ENCODE results near the gene AGBL2. TPM values are rescaled to one million over a fixed set of nuclear protein-coding genes. Genes with fewer than 3 reads are reported as not detected.

The AGBL2 gene
- polyA plus RNA-seq, 1 experiment: 2.2 TPM

DNA sequence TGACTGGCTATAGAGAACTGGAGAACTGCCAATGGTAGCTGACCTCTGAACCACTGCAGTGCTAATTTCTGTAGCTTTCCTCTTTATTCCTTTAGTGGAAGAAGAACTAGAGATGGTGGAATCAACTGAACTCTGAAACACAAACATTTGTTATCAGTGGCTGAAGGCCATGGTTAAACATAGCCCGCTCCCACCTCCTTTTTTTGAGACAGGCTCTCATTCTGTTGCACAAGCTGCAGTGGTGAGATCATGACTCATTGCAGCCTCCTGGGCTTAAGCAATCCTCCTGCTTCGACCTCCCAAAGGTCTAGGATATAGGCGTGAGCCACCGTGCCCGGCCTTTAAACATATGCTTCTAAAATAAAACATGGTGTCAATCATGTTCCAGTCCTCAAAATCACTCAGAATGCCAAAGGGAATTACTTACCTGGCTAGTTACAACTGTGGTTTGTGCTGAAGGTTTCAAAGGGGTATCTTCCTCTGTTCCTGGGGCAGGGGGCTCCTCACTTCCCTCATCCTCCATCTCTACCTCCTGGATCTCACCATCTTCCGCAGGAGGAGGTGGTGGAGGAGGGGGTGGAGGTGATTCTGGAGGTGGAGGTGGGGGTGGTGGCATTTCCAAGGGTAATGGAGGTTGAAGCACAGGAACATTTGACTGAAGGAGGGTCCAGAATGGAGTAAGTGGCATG, 9.0 kb upstream of the AGBL2 start:
- DNase-seq (ENCODE audit: low read depth, low spot score): peak; percentile 59
- TF ChIP-seq, protein P1, sequence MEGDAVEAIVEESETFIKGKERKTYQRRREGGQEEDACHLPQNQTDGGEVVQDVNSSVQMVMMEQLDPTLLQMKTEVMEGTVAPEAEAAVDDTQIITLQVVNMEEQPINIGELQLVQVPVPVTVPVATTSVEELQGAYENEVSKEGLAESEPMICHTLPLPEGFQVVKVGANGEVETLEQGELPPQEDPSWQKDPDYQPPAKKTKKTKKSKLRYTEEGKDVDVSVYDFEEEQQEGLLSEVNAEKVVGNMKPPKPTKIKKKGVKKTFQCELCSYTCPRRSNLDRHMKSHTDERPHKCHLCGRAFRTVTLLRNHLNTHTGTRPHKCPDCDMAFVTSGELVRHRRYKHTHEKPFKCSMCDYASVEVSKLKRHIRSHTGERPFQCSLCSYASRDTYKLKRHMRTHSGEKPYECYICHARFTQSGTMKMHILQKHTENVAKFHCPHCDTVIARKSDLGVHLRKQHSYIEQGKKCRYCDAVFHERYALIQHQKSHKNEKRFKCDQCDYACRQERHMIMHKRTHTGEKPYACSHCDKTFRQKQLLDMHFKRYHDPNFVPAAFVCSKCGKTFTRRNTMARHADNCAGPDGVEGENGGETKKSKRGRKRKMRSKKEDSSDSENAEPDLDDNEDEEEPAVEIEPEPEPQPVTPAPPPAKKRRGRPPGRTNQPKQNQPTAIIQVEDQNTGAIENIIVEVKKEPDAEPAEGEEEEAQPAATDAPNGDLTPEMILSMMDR (IDR thresholded peaks at IDR 0.05; ENCODE audit: low read depth, low read length): no peak
- ChIA-PET POLR2A (interaction anchor here (0.7 to 1.0 kb wide), 3 partner anchors 9 to 146 kb away, joined by 3 to 6 read pairs (median 5); partner anchors contain the start of genes AGBL2 and NUP160), CTCF (interaction anchor here (0.9 kb wide), 1 partner anchor 103 kb away, joined by 3 read pairs; no protein-coding TSS in a partner anchor)
- Histone ChIP-seq H3K9me3 (ENCODE audit: control insufficient read depth, insufficient read depth, low read length) (no peaks in the 10 kb centered on the region), H3K27ac (ENCODE audit: low read depth, low read length) (peak overlapping the region; percentile 80), H3K27me3 (ENCODE audit: control insufficient read depth, insufficient read depth, low read length) (no peaks in the 10 kb centered on the region), H3K4me3 (ENCODE audit: low read depth, low read length) (no peak overlapping the region)

DNA sequence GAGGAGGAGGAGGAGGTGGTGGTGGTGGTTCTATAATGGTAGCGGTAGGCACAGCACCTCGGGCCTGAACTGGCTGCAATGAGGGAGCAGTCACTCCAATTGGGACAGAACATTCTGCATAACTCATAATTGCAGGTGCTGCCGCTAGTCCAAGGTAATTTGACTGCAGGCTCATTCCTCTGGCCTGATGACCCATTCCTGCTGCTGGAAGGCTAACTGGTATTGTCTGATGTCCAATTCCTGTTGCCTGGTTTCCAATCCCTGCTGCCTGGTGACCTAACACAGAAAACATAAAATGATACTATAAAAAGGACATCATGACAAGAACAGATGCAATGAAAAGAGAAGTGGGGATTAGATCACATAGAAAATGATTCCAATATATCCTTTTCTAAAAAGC, 7.9 kb upstream of the AGBL2 start:
- CTCF ChIA-PET: no interaction called here
- POLR2A ChIA-PET: interaction anchor here (1.0 kb wide), 1 partner anchor 8 kb away, joined by 3 read pairs; the partner anchor contains the start of gene AGBL2
- Histone ChIP-seq H3K27ac (ENCODE audit: low read depth, low read length) (no peak overlapping the region), H3K4me3 (ENCODE audit: low read depth, low read length) (no peak overlapping the region), H3K9me3 (ENCODE audit: control insufficient read depth, insufficient read depth, low read length) (no peaks in the 10 kb centered on the region), H3K27me3 (ENCODE audit: control insufficient read depth, insufficient read depth, low read length) (no peaks in the 10 kb centered on the region)
- TF ChIP-seq, protein P1 (IDR thresholded peaks at IDR 0.05; ENCODE audit: low read depth, low read length): no peak
- no peak for DNase-seq (ENCODE audit: low read depth, low spot score)

DNA sequence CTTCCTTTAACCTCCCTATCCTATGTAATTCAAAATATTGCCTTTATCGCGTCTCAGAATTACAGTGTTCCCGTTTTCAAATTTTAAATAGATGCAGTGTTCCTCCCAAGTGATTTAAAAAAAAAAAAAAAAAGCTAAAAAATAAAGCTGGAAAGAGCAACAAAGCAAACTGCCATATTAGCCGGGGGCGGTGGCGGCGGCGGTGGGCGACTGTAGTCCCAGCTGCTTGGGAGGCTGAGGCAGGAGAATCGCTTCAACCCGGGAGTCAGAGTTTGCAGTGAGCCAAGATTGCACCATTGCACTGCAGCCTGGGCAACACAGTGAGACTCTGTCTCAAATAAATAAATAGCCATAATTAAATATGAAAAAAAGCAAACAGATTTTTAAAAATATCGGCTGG, 5.5 kb upstream of the AGBL2 start:
- TF ChIP-seq, protein P1 (IDR thresholded peaks at IDR 0.05; ENCODE audit: low read depth, low read length): no peak
- CTCF ChIA-PET: no interaction called here
- POLR2A ChIA-PET: no interaction called here
- Histone ChIP-seq H3K4me3 (ENCODE audit: low read depth, low read length) (no peak overlapping the region), H3K27ac (ENCODE audit: low read depth, low read length) (no peak overlapping the region), H3K27me3 (ENCODE audit: control insufficient read depth, insufficient read depth, low read length) (no peaks in the 10 kb centered on the region), H3K9me3 (ENCODE audit: control insufficient read depth, insufficient read depth, low read length) (no peaks in the 10 kb centered on the region)
- no peak for DNase-seq (ENCODE audit: low read depth, low spot score)

DNA sequence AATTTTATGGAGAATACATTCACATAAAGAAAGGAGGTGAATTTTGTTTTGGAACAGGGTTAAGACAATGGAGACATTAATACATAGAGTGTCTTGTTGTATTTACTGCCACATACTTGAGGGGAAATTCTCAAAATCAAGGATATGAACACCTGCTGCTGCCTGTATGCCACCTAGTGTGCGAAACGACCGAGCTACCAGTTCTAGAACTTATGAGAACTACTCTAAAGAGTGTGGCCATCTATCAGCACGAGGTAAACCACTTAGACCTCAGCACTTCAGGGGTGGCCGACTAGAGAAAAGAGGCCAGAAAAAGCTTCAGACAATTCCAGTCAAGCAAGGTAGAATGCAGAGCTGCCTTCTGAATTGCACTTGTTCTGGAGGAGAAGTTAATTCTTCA, 1.5 kb upstream of the AGBL2 start:
- CTCF ChIA-PET: no interaction called here
- H3K27ac ChIP-seq (ENCODE audit: low read depth, low read length): no peak overlapping the region
- no peak overlapping the region for H3K4me3 ChIP-seq (ENCODE audit: low read depth, low read length)
- DNase-seq (ENCODE audit: low read depth, low spot score): no peak
- H3K27me3 ChIP-seq (ENCODE audit: control insufficient read depth, insufficient read depth, low read length): no peaks in the 10 kb centered on the region
- H3K9me3 ChIP-seq (ENCODE audit: control insufficient read depth, insufficient read depth, low read length): no peaks in the 10 kb centered on the region
- TF ChIP-seq, protein P1 (IDR thresholded peaks at IDR 0.05; ENCODE audit: low read depth, low read length): no peak
- POLR2A ChIA-PET: no interaction called here

DNA sequence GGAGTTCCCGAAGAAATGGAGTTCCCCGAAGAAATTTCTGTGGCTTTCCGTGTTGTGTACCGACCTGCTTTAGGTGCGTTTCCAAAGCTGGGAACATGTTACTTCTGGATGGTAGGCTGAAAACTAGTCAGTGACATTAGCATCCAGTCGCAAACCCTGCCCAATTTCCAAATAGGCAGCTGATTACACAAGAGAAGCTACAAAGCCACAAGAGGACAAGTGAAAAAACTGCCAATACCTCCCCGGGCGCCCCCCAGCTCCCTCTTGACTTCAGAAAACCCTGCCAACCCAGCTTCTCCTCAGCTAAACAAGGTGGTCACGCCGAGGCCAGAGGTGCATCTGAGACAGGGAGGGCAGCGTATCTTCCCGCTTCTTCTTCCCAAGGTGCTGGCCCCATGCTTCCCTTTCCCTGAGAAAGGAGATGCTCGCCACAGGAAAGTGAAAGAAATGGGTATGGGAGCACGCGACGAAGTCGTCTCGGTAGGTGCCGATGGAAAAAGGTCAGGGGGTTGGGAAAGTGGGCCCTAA, 551 bp downstream of the AGBL2 start:
- CTCF ChIA-PET: no interaction called here
- peak overlapping the region; percentile 85 for H3K4me3 ChIP-seq (ENCODE audit: low read depth, low read length)
- peak overlapping the region; percentile 12 for H3K27ac ChIP-seq (ENCODE audit: low read depth, low read length)
- no peak for DNase-seq (ENCODE audit: low read depth, low spot score)
- TF ChIP-seq, protein P1 (IDR thresholded peaks at IDR 0.05; ENCODE audit: low read depth, low read length): no peak
- H3K27me3 ChIP-seq (ENCODE audit: control insufficient read depth, insufficient read depth, low read length): no peaks in the 10 kb centered on the region
- POLR2A ChIA-PET: interaction anchor here (0.5 to 1.7 kb wide), 4 partner anchors 9 to 45 kb away, joined by 3 read pairs; no protein-coding TSS in a partner anchor
- no peaks in the 10 kb centered on the region for H3K9me3 ChIP-seq (ENCODE audit: control insufficient read depth, insufficient read depth, low read length)
